HG02885 (cell line): ENCODE measurements around the gene PSG1.
"Not testable (repeated sequence)": the region's sequence is repeated elsewhere in the genome, so short reads cannot be mapped to it uniquely, and the experiment has no call there.

Source experiments
- ATAC-seq: cut with Tn5 transposase; IDR thresholded peaks from one replicate; pipeline ENCODE4 v1.9.1; 2021; ENCODE audit warnings: mild to moderate bottlenecking; ENCODE audit not compliant: unreplicated experiment, poor library complexity

PSG1 gene

GRCh38 chr19:42832023-42832680 lies 47.4 kb downstream of the PSG1 start:
- not testable (repeated sequence) for ATAC-seq

GRCh38 chr19:42831221-42832019 lies 48.1 kb downstream of the PSG1 start:
- no peak for ATAC-seq

DNA sequence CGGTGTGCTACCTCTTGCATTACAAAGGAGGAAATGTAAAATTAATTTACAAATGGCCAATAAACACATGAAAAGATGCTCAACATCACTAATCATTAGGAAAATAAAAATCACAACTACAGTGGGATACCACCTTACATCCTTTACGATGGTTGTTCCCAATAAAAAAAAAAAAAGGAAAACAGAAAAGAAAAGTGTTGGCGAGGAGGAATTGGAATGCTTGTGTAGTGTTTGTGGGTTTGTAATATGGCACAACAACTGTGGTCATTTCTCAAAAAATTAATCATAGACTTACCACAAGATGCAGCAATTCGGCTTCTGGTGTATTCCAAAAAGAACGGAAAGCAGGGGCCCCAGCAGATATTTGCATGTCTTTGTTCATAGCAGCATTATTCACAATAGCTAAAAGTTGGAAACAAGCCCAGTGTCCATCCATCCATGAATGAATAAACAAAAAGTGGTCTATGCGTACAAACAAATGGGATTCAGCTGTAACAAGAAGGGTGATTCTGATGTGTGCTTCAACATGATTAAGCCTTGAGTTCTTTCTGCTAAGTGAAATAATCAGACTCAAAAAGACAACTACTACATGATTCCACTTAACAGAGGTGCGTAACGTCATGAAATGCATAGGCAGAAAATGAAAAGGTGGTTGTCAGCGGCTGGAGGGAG lies 58.1 kb downstream of the PSG1 start:
- not testable (repeated sequence) for ATAC-seq

DNA sequence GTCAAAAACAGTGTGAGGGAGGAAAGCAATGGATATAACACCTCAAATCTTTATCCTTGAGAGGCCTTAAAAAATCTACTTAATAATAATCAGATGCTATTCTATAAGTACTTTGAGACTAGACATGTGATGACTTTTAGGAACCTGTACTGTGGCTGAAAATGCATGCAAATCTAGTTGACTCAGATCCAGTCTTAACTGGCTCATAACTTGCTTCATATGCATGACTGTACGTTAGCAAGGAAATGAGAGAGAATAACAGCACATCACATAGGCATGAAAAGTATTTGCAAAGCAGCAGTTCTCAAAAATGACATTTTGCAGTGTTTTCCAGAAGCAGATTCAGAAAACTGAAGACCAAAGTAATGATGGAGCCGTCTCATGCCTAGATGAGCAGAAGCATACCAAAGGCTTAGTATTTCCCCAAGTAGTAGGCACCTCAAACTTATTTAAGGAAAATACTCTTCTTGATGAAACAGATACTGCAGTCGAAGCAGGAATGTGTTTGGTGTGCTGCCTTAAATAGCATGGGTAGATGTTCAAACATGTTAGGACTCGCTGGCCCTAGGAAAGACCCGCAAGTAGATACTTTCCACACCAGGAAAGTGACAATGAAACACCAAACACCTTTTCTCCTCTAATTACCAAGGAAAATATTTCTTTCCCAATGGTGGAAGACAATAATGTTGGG lies 59.4 kb downstream of the PSG1 start:
- not testable (repeated sequence) for ATAC-seq

DNA sequence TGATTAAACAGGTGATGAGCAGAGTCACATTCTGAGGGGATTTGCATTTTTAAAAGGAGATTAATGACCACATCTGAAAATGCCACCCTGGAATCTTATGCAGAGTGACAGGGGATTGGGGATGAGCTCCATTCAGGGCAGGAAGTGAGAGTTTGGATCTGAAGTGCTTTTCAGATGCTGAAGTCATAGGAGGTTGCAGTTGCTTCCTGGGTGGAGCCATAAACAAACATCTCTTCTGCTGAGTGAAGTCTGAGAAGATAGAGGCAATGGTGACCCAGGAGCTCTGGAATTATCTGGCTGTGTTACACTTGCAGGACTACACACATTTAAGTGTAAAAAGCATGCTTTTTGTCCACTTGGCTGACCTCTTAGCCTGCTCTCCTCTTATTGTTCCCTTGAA lies 62.6 kb downstream of the PSG1 start:
- ATAC-seq, result no peak
